A549 (cell line): ENCODE results near the gene AP3D1.

Experiments used
- BHLHE40 ChIP-seq: IDR thresholded peaks from 2 replicates; pipeline ENCODE4 v1.6.1; 2012; ENCODE audit warnings: low read depth, low read length, inconsistent platforms
- CHD2 ChIP-seq: fragments of 150-350 bp; IDR thresholded peaks from 2 replicates; pipeline ENCODE4 v1.6.1; 2014; ENCODE audit warnings: low read length; ENCODE audit not compliant: partially characterized antibody
- CHD4 ChIP-seq: fragments of 200-600 bp; sonication (generic); IDR thresholded peaks from 2 replicates; pipeline ENCODE4 v1.6.1; 2016; ENCODE audit warnings: antibody characterized with exemption, mild to moderate bottlenecking, borderline replicate concordance
- CTCF ChIP-seq: fragments of >200 bp; sonication (Bioruptor Twin); formaldehyde crosslinking; IDR thresholded peaks from 3 replicates; pipeline ENCODE4 v1.5.1; 2016
- HDAC2 ChIP-seq: fragments of 200-600 bp; sonication (generic); IDR thresholded peaks from 2 replicates; pipeline ENCODE4 v1.6.1; 2016
- HEYL ChIP-seq: fragments of 250-450 bp; sonication (Bioruptor Pico); IDR thresholded peaks from 2 replicates; pipeline ENCODE4 v1.8.0; 2021; ENCODE audit warnings: mild to moderate bottlenecking, moderate library complexity
- JUNB ChIP-seq: fragments of >200 bp; sonication (Bioruptor Twin); formaldehyde crosslinking; IDR thresholded peaks from 2 replicates; pipeline ENCODE4 v1.6.1; 2016
- MAX ChIP-seq: IDR thresholded peaks from 2 replicates; pipeline ENCODE4 v1.6.1; 2012
- NR3C1 ChIP-seq: fragments of >200 bp; sonication (Bioruptor Twin); formaldehyde crosslinking; IDR thresholded peaks from 3 replicates; pipeline ENCODE4 v1.6.1; 2017
- POLR2A ChIP-seq: IDR thresholded peaks from 2 replicates; pipeline ENCODE4 v1.6.1; 2012; ENCODE audit warnings: mild to moderate bottlenecking, low read length
- RAD21 ChIP-seq, 2 experiments: fragments of >200 bp in 1 of 2; sonication (Bioruptor Twin) in 1 of 2; formaldehyde crosslinking in 1 of 2; IDR thresholded peaks in 1 of 2; conservative IDR thresholded peaks in 1 of 2; 2 replicates in 1 of 2; 3 replicates in 1 of 2; pipeline ENCODE4 v1.6.1; 2012 to 2018; ENCODE audit warnings: inconsistent platforms in 1 of 2
- RCOR1 ChIP-seq: fragments of 150-350 bp; IDR thresholded peaks from 2 replicates; pipeline ENCODE4 v1.6.1; 2014; ENCODE audit warnings: antibody characterized with exemption, low read length, low read depth
- USF2 ChIP-seq: fragments of 450-650 bp; IDR thresholded peaks from 2 replicates; pipeline ENCODE4 v1.6.1; 2014; ENCODE audit warnings: antibody characterized with exemption

- no peak for TF ChIP-seq CTCF
- TF ChIP-seq CHD4 = no peak
- no peak for TF ChIP-seq RCOR1
- no peak for TF ChIP-seq MAX
- no peak for TF ChIP-seq JUNB
- TF ChIP-seq HDAC2 = no peak
- TF ChIP-seq BHLHE40 = no peak
- no peak for TF ChIP-seq POLR2A
- TF ChIP-seq HEYL (CRISPR knock-in tag) = no peak
- no peak for TF ChIP-seq NR3C1
- no peak for TF ChIP-seq CHD2
- no peak for TF ChIP-seq RAD21 (conservative IDR thresholded peaks at IDR 0.05 in 1 of 2, IDR thresholded peaks at IDR 0.05 in 1 of 2)
- no peak for TF ChIP-seq USF2
Observed at GRCh38 chr19:2122251-2122650, 29.1 kb downstream of the AP3D1 start.
